GM19023 (cell line): ENCODE data around the gene PLEKHM3.
"Not testable (repeated sequence)": the region's sequence is repeated elsewhere in the genome, so short reads cannot be mapped to it uniquely, and the experiment has no call there.

ENCODE experiments used
- ATAC-seq: cut with Tn5 transposase; IDR thresholded peaks from one replicate; pipeline ENCODE4 v1.9.1; 2021; ENCODE audit warnings: mild to moderate bottlenecking, moderate library complexity; ENCODE audit not compliant: unreplicated experiment

The PLEKHM3 gene

DNA sequence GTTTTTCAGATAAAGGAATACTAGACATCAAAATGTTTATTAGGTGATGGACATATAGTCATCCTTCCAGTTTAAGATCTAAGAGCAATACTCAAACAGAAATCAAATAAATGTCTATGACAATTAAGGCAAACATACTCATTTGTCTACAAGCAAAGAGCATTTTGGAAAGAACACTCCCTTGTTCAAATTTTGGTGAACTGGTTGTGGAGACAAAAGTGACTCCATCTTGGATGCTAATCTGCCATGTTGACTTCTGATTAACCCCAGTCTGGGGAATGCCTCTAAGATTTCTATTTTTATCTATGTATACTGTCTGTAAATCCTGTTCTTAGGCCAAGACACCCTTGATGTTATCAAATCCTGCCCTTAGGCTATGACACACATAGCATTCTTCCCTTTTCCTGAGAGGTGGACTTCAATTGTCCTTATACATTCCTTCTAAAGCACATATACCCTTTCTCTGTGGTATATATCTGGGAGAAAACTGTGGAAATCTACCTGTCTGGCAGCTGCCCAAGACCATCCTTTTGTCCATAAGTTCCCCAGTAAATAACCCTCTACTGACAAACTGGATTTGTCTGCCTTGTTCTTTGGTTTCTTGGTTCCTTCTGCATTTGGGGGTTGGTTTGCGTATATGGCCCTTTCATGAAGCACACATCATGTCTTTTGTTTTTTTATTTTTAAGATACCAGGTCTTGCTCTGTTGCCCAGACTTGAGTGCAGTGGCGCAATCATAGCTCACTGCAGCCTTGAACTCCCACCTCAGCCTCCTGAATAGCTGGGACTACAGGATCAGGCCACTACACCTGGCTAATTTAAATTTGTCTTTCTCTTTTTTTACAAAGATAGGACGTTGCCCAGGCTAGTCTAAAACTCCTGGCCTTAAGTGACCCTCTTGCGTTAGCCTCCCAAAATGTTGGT is 12.5 kb upstream of the PLEKHM3 start:
- no peak for ATAC-seq

DNA sequence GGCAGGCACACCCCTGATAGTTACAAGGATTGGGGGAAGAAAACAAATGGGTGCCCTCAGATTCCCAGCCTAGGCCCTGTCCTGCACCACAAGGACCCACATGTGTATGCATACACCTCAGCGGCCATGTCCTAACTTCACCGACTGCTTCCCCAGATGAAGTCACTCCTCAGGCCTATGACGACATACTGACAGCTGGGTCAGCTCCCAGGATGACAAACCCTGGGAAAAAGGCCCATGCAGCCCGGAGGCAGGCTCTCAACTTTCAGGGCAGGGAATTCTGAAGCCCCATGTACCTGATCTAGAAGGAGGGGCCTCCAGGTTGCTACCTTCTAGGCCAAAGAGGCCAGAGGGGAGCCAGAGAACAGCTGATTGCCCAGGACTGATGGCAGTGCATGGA is 11.0 kb upstream of the PLEKHM3 start:
- ATAC-seq: no peak

DNA sequence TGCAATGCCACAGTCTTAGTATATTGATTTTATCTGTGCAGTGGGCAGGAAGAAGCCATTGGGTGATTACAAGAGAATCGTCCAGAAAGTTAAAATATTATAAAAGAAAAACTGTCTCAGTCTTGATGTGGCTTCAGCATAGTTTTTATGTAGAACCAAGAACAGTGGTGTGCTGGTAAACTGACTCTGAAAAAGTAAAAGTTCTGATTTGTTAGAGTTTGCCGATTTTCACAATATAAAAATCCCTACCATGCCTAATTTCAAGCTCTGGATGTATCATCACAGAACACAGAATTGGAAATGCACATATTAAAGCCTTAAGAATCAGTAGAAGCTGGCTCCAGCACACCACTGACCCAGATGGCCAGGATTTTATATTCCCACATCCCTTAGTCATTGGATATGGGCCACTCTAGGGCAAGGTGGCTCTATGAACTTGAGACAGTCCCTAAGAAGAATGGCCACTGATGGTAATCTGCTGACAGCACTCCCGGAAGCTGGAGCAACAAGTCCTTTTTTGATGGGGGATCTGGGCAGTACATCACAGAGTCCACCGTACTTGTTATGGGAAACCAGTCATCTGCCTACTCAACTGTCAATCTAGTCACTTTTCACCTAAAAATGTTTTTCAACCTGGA is 9.3 kb upstream of the PLEKHM3 start:
- no peak for ATAC-seq

DNA sequence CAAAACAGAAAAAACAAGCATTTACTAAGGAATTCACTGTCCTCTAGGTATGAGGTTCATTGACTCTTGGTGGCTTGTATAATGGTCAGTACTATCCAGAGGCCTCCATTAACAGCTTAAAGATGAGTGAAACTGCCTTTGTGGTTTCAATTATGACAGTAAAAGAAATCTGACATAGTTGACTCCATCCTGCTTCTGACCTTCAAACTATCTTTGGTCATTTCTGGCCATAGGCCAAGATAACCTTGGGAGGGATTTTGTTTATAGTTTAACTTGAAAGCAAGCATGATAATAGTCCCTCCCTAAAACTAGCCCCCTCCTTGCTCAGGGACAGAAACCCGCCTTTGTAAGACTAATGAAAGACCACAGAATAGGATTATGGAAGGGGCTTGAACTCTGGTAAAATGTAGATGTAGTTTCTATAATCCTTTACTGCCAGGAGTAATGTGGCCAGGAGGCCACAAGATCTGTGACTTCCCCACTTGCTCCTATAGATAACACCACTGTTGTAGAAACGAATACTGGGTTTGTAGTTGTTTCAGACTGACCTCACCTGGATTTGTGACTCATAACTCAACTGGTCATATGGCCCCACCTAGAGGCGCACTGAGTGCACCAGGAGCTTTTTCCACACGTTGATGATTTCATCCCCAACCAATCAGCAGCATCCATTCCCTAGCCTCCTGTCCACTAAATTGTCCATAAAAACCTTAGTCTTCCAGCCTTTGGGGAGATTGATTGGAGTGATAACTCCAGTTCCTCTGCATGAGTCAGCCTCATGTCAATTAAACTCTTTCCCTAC is 8.6 kb upstream of the PLEKHM3 start:
- peak; percentile 84 for ATAC-seq

DNA sequence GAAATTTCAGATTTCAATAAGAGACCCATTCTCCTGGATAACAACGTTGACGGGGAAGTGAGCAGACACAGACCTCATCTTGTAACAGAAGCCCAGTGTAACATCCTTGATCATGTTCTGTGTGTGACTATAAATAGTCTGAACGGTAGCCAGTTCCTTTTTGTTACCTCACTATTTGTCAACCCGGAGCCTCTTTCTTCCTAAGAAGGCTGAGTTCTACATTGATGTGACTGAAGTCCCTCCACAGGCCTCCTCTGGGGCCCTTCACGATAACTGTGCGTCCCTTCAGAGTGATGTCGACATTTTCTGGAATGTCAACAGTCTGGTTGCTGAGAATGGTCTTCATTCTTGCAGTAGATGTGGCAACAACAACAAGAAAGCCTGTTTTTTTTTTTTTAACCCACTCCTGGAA is 6.3 kb upstream of the PLEKHM3 start:
- no peak for ATAC-seq

DNA sequence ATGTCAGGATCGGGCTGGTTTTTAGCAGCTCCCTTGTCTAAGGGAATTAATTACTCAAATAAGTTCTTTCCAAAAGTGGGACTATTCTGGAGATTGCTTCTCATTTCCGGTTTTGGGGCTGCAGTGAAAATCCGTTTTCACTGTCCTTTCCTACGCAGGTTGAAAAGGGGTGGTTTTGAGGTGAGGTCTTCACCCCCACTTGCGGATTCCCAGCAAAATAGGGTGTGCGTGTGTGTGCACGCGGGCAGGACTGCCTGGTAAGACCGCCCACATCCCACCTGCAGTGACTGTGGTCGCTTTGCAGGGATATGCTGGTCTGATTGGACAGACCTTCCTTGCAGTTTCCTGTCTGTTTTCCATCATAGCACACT is 472 bp upstream of the PLEKHM3 start:
- ATAC-seq: peak; percentile 28

DNA sequence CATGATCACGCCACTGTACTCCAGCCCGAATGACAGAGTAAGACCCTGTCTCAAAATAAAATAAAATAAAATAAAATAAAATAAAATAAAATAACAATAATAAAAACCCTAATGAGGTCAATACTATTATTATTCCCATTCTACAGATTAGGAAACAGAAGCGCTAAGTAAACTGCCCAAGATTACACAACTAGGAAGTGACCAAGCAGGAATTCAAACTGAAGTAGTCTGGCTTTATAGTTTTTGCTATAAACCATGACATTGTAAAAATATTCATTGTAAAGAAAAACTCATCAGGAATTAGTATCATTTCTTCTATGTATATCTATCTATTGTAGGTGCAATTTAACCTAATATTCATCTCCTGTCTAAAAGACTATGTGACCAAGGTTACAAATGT is 1.2 kb downstream of the PLEKHM3 start:
- ATAC-seq: no peak

DNA sequence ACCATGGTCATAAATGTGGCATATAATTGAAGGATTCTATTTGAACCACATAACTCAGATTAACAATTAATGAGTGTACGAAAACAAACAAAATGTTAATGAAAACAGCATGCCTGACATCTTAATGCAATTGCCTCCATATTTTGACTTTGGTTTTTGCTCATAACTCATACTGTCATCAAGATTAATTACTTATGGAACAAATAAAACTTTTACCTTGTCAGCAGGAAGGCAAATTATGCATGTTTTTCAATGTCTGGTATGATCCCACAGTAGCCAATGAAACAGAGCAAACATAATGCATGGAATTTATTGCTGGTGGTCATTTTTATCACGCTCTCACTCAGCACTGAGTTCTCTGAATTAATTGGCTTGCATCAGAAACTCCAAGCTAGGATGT is 5.1 kb downstream of the PLEKHM3 start:
- ATAC-seq: no peak

DNA sequence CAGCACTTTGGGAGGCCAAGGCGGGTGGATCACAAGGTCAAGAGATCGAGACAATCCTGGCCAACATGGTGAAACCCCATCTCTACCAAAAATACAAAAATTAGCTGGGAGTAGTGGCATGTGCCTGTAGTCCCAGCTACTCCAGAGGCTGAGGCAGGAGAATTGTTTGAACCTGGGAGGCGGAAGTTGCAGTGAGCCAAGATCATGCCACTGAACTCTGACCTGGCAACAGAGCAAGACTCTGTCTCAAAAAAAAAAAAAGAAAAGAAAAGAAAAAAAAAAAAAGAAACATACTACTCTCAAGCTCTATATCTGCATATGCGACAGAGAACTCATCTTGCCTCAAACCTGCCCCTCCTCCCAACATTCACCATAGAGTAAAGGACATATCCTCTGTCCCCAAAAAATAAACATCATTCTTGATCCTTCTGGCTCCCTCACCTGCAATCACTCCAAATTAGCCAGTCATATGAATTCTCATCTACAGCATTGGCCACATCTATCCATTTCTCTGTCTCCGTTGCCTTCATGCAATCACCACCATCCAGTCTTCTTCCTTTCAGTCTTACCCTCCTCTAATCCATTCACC is 7.1 kb downstream of the PLEKHM3 start:
- not testable (repeated sequence) for ATAC-seq

DNA sequence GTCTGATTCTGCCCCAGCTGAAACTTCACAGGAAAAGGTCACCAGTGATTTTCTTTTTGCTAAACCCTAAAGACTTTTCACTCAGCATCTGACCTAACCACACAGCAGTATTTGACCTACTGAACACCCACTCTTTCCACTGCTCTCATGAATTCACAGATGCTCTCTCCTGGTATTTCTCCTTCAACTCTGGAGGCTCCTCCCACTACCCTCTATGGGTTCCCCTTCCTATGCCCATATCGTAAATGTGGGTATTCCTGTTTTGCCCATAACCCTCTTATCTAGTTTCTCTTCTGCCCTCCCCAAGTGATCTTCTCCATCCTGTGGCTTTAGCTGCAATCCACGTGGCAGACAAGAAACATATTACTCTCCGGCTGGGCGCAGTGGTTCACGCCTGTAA is 7.6 kb downstream of the PLEKHM3 start:
- no peak for ATAC-seq

DNA sequence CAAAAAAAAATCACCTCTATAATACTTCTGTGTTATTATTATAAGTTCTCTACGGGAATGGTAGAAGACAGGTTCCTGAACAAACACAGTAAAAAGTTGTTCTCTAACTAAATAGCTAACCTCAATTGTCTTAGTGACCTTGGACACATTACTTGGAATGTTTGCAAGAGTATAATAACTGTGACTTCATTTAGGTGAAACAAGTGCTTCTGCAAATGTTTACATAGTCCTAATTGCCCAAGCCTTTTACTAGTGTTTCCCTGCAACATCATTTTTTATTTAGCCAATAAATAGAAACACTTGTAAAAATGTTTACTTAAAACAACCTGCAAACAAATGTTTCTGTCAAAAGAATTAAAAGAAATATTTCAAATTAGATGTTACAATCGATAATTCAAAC is 9.9 kb downstream of the PLEKHM3 start:
- ATAC-seq: no peak

DNA sequence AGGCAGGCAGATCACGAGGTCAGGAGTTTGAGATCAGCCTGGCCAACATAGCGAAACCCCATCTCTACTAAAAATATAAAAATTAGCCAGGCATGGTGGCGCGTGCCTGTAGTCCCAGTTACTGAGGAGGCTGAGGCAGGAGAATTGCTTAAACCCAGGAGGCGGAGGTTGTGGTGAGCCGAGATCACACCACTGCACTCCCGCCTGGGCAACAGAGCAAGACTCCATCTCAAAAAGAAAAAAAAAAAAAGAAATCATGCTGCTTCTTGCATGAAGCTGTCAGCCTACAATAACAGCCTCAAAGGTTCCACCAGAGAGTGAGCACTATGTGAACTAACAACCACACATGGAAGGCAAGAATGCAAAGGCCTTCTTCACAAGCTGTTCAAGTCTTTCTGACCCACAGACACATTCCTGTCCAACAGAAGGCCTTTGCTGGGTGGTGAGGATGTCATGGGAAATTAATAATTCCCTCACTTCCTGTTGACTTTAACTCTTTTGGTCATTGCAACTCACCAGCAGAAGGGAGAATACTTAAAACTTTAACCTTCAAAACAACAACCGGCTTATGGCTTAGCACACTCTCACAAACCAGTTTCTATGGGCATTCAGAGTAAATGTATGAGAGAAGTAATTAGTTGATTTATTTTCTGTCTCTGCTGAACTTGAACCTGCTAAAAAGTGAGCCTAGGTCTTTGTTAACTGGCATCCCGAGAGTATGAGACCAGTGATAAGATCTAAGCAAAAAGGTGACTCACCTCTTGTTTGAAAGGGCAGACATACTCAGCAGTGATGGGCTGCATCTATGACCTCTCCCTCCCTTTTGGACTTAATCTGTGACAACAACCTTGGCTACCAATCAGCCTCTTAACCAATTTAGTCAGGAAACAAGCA is 11.8 kb downstream of the PLEKHM3 start:
- no peak for ATAC-seq

DNA sequence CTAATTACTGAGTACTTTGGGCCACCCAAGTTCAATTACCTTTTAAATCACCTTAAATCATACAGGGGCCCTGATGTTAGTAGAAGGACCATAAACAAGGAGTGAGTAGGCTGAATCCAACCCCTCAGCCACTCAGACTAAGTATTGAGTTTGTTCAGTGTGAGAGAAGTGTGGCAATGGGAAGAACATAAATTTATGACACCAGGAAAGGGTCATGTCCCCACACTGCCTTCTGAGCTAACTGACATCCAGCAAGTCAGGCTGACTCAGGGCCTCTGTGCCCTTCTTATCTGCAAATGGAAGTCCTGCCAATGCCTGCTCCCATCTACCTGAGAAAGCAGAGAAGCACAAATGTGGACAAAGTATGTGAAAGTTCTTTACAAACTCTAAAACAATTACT is 12.9 kb downstream of the PLEKHM3 start:
- no peak for ATAC-seq

DNA sequence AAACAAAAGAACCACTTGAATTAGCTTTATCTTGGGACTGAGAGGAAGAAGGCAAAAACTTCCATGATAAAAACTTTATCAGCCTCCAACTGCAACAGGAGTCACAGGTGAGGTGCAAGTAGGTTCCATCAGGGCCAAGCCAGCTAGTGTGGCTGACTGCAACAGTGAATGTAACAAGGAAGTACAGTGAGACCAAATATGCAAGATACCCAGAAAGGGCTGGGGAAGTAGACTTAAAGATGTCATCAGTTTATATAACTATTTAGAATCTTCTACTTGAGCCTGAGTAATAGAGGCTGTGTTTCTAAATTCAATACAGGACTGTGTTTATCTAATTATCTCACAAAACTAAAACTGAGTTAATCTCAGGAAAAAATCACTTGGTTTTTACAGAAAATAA is 14.8 kb downstream of the PLEKHM3 start:
- no peak for ATAC-seq

DNA sequence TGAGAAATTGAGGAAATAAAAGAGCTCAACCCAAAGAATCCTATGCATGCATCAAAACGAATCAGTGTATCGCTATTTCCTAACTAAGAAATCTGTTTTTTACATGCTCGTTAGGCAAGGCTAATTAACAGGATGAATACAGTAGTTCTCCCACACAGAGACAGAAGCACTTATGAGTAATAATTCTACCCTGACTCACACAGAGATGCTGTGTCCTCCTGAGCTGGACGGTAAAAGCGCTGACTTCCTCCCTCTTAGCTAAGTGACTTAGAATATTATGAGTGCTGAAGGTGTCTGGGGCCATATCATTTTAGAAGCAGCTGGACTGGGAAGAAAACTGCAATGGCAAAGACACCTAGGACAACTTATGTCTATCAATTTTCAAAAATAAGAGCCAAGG is 18.5 kb downstream of the PLEKHM3 start:
- ATAC-seq: no peak

DNA sequence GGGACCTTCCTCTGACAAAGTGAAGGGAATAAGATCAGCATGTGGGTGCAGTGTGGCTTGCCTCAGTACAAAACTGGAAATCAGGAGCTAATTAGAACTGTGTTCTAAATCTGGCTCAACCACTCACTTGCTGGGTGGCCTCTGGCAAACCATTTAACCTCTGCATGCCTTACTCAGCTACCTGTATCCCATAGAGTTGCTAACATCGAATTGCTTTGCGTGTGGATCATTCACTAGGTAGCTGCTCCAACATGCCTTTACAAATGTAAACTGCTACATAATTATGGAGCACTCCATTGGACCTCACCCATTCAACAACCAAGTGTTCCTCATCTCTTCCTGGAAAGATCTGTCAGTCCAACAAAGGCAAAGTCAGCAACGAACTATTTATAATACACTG is 19.0 kb downstream of the PLEKHM3 start:
- no peak for ATAC-seq

DNA sequence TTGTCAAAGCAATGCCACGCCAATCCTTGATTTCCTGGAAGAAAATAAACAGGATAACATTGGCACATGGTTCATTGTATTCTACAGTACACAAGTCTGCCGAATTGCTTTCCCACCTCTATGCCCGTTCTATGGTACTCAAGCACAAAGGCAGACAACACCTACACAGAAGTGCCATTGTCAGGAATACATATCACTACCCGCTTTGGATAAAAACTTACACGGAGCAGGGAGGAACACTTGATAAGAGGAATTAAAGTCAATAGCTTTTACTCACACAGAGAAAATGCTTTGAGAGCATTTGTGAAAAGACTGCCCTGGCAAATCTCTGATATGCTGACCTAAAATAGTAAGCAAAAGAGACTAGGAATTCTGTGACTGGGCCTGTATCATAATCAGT is 23.4 kb downstream of the PLEKHM3 start:
- ATAC-seq: no peak

DNA sequence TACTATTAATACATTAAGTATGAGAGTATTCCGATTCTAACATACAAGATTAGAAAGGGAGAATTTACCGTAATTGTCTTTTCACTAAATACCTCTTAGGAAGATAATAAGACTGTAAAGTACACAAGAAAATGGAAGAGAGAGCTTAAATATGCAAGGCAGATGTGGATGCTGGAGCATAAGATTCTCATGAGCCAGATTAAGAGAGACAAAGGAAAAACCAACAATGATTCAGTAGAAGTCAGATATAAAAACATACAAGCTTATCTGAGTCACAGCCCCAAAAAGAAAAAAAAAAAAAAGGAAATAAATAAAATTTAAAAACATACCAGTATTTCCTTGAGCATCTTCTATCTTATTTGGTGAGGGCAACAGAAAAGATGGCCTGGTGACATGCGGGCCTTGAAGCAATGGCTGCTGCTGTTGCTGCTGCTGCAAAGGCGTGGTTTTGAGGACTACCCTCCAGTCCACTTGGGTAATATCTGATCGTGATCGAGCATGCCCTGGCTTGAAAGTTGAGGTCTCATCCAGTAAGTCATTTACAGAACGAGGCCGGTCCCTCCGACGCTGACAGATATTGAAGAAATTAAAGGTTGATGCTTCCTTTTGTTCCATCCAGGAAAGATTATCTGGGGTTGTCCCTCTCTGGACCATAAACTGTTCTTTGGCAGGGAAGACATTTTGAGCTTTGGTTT is 24.5 kb downstream of the PLEKHM3 start:
- no peak for ATAC-seq

DNA sequence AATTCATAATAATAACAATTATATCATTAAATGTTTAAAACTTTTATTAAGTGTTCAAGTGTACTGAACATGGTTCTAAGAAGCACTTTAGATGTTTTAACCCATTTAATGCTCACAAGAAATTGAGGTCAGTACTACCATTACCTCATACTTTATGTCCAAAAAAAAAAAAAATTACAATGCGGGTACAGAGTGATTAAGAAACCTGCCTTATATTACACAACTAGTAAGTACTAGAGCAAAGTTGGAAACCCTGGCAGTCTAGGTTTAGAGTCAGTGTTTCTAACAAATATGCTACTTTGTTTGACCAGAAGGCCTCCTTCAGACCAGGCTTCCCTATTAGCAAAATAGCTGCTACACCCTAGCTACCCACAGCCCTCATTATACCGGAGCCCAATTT is 28.5 kb downstream of the PLEKHM3 start:
- ATAC-seq: no peak

DNA sequence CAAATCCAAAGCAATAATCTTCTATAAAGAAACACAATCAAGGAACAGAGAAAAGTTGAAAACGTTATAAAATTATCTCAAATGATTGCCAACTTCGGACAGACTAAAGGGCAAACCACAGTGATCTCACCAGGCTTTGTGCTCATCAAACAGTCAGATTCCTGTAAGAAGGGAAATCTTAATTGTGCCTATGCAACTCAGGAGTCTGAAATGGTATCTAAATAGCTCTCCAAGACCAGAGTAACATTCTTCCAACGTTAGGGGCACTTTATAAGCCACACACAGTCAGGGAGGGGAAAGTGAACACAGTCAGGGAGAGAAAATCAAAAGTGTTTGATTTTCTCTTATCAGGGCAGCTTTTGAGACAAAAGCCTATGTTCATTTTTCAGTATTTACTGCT is 29.4 kb downstream of the PLEKHM3 start:
- no peak for ATAC-seq
